Suppressor macrophage treated with lipopolysaccharide for 1 hour (primary cell): Measurements from ENCODE around the gene NDOR1.
A peak's percentile ranks its signal among the peaks of the same experiment; 100 is the strongest.
"Not testable (repeated sequence)": the region's sequence is repeated elsewhere in the genome, so short reads cannot be mapped to it uniquely, and the experiment has no call there.

ENCODE experiments used
- DNase-seq, 3 donors: peaks; one replicate each; pipeline ENCODE4 v3.0.0-alpha.2; 2020 to 2022

Gene NDOR1

DNA sequence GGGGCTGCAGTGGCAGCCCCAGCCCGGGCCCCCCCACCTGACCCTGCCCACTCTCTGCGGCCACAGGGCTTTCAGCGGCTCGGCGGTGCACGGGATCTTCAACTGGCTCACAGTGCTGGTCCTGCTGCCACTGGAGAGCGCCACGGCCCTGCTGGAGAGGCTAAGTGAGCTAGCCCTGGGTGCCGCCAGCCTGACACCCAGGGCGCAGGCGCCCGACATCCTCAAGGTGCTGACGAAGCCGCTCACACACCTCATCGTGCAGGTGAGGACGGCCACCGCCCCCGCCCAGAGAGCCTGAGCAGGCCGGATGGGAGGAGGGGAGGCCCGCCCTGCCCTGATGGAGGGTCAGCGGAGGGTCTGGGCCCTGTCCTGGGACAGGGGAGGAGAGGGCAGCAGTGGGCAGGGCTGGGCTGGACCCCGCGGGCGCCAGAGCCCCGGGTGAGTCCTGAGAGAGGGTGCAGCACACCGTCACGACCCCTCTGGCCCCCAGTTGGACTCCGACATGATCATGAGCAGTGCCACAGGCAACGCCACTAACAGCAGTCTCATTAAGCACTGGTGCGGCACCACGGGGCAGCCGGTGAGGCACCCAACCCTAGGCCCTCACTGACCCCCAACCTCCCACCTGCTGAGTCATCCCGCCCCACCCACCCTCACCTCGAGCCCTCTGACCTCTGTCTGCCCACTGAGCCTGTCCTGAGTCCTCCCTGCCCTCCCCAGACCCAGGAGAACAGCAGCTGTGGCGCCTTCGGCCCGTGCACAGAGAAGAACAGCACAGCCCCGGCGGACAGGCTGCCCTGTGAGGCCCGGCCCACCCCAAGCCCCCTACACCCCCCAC lies 27.9 kb downstream of the NDOR1 start:
- DNase-seq, result no peak

DNA sequence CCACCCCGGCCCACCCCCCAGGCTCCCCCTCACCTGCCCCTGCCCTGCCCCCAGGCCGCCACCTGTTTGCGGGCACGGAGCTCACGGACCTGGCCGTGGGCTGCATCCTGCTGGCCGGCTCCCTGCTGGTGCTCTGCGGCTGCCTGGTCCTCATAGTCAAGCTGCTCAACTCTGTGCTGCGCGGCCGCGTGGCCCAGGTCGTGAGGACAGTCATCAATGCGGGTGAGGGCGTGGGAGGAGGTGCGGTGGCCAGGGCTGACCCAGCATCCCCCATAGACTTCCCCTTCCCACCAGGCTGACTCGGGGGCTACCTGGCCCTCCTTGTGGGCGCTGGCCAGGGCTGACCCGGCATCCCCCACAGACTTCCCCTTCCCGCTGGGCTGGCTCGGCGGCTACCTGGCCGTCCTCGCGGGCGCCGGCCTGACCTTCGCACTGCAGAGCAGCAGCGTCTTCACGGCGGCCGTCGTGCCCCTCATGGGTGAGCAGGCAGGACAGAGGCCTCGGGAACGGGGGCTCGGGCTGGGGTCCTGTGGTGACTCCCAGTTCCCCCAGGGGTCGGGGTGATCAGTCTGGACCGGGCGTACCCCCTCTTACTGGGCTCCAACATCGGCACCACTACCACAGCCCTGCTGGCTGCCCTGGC lies 28.7 kb downstream of the NDOR1 start:
- DNase-seq, result no peak

DNA sequence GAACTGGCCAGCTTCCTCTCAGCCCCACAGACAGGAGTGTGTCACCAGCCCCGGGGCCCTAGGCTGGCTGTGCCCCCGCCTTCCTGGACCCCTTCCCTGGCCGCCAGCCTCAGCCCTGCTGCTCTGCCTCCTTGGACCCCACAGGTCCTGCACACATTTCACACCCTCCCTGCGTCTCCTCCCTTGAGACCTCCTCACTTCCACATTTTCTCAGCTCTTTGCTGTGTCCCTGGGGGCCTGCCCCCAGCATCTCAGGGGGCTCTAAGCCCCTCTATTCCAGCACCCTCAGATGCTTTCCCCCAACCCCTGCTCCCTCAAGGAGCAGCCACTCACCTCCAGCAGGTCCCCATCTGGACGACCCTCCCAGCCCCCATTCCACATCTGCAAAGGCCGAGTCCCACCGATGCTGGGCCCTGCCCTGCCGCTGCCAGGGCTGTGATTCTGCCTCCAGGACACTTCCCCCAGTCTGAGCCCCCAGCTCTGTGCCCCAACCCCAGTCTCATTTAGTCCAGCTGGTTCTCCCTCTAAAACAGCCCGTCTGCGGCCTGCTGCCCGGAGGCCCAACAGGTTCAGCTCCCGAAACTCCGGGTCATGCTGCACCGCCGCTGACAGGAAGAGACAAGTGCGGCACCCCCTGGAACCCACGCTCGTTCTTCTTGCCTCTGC lies 29.4 kb downstream of the NDOR1 start:
- DNase-seq, result no peak

DNA sequence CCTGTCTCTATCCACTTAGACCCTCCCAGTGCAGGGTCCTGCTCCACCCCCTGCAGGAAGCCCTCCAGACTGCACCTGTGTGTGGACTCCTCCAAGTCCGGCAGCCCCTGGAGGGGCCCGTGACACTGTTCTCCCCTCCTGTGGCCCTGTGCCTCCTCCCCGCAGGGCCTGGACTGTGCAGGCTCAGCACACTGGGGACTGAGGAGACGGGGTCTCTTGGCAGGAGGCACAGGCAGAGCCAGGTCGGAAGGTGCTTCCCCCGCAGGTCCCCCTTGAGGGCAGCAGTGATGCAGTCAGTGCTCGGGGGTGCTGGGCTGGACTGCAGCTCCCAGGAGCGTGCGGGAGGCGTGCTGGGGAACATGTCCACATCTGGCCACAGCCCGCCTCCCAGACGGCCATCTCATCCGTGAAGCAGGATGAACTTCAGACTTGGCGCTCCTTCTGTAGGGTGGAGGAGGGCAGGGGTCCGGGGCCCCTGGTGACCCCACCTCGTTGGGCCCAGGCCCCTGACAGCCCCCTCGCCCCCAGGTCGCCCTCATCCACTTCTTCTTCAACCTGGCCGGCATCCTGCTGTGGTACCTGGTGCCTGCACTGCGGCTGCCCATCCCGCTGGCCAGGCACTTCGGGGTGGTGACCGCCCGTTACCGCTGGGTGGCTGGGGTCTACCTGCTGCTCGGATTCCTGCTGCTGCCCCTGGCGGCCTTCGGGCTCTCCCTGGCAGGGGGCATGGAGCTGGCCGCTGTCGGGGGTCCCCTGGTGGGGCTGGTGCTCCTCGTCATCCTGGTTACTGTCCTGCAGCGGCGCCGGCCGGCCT lies 30.1 kb downstream of the NDOR1 start:
- DNase-seq, result no peak

DNA sequence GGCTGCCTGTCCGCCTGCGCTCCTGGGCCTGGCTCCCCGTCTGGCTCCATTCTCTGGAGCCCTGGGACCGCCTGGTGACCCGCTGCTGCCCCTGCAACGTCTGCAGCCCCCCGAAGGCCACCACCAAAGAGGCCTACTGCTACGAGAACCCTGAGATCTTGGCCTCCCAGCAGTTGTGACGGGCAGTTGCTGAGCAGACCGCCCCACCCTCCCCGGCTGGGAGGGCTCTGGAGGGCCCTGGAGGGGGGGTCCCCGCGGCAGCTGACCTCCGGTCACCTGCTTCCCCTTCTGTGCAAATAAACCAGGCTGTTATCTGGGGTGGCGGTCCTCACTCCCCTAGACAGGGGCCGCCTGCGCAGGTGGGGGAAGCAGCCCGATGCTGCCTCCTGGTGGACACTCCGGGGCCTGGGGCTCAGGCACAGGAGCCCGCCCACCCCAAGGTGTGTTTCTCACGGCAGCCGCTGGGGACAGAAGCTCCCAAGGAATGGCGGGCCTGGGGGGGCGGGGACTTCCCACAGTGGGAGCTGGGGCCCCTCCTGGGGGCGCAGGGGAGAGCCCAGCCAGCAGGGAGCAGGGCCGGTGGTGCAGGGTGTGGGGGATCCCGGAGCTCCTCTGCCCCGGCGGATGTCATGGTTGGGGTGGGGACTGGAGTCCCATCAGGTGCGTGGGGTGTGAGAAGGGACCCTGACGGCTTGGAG lies 30.9 kb downstream of the NDOR1 start:
- DNase-seq, result peak; percentile 86 to 94 (median 89)

DNA sequence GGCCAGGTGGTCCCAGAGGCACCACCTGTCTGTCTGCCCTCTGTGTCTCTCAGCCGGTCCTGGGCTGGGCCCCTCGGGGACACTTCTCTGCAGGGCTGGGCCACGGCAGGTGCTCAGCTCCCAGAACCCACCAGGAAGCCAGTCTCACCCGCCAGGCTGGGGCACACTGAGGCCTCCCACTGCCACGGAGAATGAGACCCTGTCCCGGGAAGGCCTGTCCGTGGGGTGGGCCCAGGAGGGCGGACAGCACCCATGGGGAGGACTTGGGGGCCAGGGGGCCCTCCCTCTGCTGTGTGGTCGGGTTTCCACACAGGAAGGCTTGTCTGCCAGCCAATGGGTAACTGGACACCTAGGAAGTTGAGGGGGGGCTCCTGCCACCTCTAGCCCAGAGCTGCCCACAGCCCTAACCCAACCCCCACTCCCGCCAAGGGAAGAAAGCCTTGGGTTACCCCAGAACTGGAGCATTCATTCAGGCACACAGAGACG lies 31.5 kb downstream of the NDOR1 start:
- DNase-seq, result no peak

DNA sequence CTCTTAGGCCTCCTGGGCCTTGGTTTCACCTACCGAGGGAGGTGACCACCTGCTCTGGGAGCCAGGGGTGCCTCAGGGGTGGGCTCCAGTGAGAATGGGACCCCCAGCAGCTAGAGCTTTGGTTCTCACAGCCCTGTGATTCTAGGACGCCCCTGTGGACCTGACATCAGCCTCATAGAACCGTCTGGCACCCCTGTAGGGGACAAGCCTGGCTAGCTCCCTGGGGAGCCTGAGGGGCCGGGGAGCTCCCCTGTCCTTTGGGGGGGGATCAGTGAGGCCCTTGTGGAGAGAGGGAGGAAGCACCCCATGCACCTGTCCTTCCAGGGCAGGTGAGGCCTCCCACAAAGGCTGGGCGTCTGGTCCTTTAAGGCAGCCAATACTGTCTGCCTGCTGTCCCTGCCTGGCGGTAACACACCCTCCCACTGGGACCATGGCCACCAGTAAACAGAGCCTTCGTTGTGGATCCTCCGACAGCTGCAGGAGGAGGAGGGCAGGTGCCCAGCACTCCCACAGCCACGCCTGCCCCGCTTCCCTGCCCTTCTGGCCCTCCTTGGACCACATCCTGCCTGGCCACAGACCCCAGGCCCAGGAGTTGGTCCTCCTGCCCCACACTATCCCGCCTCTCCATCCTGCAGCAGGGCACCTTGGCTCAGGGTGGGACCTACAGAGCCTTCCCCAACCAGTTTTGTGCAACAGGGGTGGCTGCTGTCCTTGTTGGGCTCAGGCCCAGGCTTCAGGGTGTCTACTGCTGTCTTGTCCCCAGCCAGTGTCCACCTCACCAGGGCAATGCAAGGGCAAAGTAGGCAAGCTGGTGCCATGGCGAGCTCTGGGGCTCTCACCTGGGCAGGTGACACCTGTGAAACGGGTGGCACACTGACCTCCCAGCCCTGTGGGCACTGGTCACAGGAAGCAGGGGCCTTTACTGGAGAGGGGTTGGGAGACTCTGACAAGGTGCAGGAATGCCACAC lies 32.5 kb downstream of the NDOR1 start:
- no peak for DNase-seq

DNA sequence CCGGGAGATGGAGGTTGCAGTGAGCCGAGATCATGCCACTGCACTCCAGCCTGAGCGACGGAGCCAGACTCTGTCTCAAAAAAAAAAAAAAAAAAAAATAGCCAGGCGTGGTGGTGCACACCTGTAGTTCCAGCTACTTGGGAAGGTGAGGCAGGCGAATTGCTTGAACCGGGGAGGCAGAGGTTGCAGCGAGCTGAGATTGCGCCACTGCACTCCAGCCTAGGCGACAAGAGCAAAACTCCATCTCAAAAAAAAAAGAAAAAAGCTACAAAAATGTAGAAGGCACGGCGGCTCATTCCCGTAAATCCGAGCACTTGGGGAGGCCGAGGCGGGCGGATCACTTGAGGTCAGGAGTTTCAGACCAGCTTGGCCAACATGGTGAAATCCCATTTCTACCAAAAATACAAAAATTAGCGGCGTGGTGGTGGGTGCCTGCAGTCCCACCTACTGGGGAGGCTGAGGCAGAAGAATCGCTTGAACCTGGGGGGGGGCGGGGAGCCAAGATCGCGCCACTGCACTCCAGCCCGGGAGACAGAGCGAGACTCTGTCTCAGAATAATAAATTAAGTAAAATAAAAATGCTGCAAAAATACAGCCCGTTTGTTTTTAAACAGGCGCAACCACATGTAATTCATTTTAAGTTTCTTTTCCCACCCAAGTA lies 34.2 kb downstream of the NDOR1 start:
- DNase-seq, result not testable (repeated sequence)

DNA sequence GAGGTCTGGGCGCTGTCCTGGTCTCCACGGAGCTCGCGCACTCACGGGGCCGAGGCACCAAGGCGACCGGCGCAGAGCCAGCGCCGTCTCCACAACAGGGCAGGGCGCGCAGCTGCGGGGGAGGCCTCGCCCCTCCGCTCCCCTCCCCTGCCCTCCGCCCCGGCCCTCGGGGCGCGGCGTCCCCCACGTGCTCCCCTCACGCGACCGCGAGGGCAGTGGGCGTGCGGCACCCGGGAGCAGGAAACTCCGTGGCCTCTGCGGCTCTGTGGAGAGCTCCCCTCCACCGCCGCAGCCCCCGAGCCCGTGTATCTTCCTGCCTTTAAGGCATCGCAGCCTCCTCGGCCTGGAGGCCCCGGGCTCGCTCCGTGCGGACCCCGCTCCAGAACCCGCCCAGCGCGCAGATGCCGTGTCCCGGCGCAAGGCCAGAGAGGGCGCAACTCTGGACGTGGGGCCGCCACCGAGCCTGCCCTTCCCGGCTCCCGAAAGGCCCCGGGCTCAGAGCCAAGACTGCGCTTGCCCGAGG lies 34.9 kb downstream of the NDOR1 start:
- peak; percentile 73 to 89 (median 75) for DNase-seq

DNA sequence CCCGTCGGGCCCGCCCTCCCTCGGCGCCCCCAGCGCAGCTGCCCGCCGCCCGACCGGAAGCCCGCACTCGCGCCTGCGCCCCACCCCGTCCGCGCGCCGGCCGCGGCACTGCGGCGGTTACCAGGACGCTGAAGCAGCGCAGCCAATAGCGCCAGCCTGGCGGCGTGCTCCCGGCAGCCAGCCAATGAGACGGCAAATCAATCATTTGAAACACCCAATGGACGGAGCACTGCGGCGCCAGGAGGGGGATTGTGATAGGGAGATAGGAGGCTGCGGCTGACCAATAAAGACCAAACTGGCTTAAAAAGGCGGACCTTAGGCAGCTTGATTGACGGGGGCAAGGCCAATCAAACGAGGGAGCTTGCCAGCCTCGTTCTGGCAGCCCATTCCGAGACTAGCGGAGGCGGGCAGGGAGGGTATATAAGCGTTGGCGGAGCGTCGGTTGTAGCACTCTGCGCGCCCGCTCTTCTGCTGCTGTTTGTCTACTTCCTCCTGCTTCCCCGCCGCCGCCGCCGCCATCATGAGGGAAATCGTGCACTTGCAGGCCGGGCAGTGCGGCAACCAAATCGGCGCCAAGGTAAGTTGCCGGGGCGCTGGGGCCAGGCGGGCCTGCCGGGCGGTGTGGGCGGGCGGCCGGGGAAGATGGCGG lies 35.5 kb downstream of the NDOR1 start, which contains the start of gene TUBB4B:
Gene TUBB4B (plus strand): TSS at position 447 of the 649 bp plus-strand sequence. CDS start 74 bp downstream, at position 521.
- peak; percentile 99 to 100 (median 99) for DNase-seq

DNA sequence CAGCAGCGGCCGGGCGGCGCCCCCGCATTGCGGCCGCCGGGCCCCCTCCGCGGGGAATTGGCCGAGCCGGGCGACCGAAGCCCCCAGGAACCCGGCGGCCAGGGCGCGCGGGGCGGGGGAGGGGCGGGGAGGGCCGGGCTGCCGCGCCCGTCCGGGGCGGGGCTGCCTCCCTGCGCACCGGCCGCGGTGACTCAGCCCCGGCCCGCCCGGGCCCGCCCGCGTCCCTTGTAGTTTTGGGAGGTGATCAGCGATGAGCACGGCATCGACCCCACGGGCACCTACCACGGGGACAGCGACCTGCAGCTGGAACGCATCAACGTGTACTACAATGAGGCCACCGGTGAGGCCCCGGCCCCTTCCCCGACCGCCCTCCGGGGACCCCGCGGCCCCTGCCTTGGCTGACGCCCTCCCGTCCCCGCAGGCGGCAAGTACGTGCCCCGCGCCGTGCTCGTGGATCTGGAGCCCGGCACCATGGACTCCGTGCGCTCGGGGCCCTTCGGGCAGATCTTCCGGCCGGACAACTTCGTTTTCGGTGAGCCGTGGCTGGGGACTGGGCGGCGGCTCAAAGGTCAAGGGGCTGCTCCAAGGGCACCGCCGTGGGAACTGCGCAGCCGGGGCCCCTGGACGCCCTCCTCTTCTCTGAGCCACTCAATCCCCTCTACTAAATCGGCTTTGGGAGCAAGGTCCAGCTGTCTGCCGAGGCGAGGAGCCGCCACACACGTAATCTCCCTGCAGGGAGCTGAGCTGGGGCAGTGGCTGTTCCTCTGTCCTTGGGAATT lies 36.2 kb downstream of the NDOR1 start:
- DNase-seq, result peak; percentile 81 to 92 (median 86)

DNA sequence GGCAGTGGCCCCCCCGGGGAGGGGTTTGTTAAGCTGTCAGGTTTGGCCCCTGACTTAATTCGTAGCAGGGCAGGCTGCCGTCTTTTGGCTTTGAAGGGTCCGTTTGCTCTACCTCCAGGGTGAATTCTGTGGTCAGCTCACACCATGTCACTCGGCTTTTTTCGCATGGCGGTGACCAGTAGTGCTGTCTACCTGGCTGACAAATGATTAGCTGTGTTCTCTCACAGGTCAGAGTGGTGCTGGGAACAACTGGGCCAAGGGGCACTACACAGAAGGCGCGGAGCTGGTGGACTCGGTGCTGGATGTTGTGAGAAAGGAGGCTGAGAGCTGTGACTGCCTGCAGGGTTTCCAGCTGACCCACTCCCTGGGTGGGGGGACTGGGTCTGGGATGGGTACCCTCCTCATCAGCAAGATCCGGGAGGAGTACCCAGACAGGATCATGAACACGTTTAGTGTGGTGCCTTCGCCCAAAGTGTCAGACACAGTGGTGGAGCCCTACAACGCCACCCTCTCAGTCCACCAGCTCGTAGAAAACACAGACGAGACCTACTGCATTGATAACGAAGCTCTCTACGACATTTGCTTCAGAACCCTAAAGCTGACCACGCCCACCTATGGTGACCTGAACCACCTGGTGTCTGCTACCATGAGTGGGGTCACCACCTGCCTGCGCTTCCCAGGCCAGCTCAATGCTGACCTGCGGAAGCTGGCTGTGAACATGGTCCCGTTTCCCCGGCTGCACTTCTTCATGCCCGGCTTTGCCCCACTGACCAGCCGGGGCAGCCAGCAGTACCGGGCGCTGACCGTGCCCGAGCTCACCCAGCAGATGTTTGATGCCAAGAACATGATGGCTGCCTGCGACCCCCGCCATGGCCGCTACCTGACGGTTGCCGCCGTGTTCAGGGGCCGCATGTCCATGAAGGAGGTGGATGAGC lies 37.0 kb downstream of the NDOR1 start:
- no peak for DNase-seq

DNA sequence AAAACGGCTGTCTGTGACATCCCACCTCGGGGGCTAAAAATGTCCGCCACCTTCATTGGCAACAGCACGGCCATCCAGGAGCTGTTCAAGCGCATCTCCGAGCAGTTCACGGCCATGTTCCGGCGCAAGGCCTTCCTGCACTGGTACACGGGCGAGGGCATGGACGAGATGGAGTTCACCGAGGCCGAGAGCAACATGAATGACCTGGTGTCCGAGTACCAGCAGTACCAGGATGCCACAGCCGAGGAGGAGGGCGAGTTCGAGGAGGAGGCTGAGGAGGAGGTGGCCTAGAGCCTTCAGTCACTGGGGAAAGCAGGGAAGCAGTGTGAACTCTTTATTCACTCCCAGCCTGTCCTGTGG lies 37.7 kb downstream of the NDOR1 start:
- DNase-seq, result not testable (repeated sequence)

DNA sequence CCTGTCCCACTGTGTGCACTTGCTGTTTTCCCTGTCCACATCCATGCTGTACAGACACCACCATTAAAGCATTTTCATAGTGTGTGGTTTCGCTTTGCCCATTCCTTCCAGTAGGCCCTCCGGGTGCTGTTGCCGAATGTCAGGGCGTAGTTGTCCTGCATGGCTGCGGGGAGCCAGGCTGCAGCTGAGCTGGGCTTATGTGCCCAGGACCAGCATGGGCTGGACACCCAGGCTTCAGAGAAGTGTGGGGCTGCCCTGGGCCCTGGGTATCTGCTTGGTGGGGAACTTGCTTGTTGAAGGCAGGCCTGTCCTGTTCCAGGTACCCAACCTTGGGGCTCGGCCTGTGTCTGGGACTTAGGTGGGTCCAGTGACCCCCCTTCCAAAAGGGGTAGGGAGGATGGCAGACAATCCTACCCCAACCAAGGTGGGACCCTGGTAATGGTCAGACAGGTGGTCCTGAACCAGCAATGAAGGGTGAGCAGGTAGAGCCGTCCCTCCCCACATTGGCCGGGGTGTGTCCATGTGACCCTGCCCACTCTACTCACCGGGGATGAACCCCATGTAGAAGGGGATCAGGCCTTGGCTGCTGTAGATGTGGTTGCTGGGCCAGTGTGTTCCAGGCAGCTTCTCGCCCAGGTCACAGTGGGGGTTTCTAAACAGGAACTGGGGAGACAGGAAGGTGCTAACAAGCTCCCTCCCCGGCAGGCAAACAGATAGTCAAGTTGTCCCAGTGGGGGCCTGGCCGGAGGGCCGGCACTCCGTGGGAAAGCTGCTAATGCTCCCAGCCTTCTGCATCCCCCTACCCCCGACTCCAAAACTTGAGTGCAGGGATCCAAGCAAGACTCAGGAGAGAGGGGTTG lies 38.4 kb downstream of the NDOR1 start:
- peak in 1 of 3 donors; percentile 18 for DNase-seq

DNA sequence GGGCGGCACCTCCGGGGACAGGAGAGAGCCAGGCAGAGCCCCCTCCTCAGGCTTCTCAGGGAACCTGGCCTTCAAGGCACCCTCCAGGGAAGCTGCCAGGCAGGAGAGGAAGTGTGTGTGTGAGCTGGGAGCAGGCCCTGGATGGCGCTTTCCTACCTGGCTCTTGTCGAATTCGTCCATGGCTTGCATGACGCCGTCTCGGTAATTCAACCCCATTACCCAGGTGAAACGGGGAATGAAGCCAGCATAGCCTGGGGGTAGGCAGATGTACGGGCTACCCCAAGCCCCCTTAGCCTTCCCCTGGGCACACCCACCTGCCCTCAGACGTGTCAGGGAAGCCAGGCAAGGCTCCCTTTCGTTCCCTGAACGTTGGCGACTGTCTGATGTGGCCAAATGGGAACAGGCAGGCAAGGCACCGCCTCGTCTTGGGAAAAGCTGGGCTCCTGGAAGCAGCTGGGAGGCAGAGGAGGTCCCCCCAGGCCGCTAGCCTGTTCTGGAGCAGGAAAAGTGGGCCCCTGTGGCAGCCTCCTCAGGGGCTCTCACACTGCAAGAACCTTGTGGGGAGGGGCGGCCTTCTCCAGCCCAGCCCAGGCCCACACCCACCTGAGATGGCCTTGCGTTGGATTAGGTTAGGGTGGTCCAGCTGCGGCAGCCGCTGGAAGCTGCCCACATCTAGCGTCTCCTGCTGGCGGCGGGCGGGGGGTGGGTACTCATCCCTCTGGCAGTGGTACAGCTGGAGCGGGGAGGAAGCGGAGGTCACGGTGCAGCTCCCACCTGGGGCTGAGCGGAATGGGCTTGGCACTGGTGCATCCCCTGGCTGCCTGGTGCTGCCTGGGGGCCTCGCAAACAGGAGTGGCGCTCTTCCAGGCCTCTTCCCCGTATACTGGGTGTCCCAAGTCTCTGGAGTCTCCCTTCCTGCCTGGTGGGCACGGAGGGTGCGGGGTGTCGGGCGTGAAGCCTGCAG lies 39.3 kb downstream of the NDOR1 start:
- DNase-seq, result no peak
